ENCODE results near the gene OR2F2.

Gene OR2F2

GRCh38 chr7:143924851-143925250, 10.2 kb upstream of the OR2F2 start:
- no peaks in the 10 kb centered on the region for H3F3A ChIP-seq (ENCODE audit: insufficient read depth, low read length)
- H3K79me2 ChIP-seq (ENCODE audit: low read length), result no peaks in the 10 kb centered on the region
- H3K27ac ChIP-seq (ENCODE audit: low read length), result no peak overlapping the region
- TF ChIP-seq EZH2phosphoT487 (IDR thresholded peaks at IDR 0.05; ENCODE audit: low read length) (no peak), EZH2 (optimal IDR thresholded peaks at IDR 0.05; ENCODE audit: low read depth, low read length) (no peak), CTCF (IDR thresholded peaks at IDR 0.05; ENCODE audit: low read length) (no peak)
- H2AFZ ChIP-seq (ENCODE audit: low read length), result no peak overlapping the region
- no peak overlapping the region for H3K4me3 ChIP-seq (ENCODE audit: low read length)
- H3K4me1 ChIP-seq (ENCODE audit: low read length), result no peaks in the 10 kb centered on the region
- no peaks in the 10 kb centered on the region for H4K20me1 ChIP-seq (ENCODE audit: insufficient read depth, low read length)
- no peaks in the 10 kb centered on the region for H3K27me3 ChIP-seq (replicated peaks; ENCODE audit: insufficient read depth, low read length)
- H3K9ac ChIP-seq (ENCODE audit: low read length), result no peak overlapping the region
- DNase-seq, result no peak
- H3K36me3 ChIP-seq (replicated peaks; ENCODE audit: insufficient read depth, low read length), result no peaks in the 10 kb centered on the region
- no peak overlapping the region for H3K4me2 ChIP-seq (ENCODE audit: low read depth, low read length)
- no peaks in the 10 kb centered on the region for H3K9me2 ChIP-seq (replicated peaks; ENCODE audit: insufficient read depth, low read length)
- H3K9me3 ChIP-seq (replicated peaks; ENCODE audit: insufficient read depth, low read length), result no peaks in the 10 kb centered on the region

GRCh38 chr7:143929224-143929920, 5.7 kb upstream of the OR2F2 start:
- TF ChIP-seq EZH2phosphoT487 (IDR thresholded peaks at IDR 0.05; ENCODE audit: low read length) (no peak), CTCF (IDR thresholded peaks at IDR 0.05; ENCODE audit: low read length) (no peak)
- Histone ChIP-seq H3K4me3 (ENCODE audit: low read length) (no peak overlapping the region), H3K27ac (ENCODE audit: low read length) (no peak overlapping the region), H3K79me2 (ENCODE audit: low read length) (no peaks in the 10 kb centered on the region), H3K4me1 (ENCODE audit: low read length) (no peaks in the 10 kb centered on the region), H2AFZ (ENCODE audit: low read length) (no peak overlapping the region), H3K36me3 (replicated peaks; ENCODE audit: insufficient read depth, low read length) (no peaks in the 10 kb centered on the region), H3K9ac (ENCODE audit: low read length) (no peak overlapping the region), H3F3A (ENCODE audit: insufficient read depth, low read length) (no peaks in the 10 kb centered on the region), H4K20me1 (ENCODE audit: insufficient read depth, low read length) (no peaks in the 10 kb centered on the region), H3K4me2 (ENCODE audit: low read depth, low read length) (no peak overlapping the region), H3K9me2 (replicated peaks; ENCODE audit: insufficient read depth, low read length) (no peaks in the 10 kb centered on the region), H3K27me3 (replicated peaks; ENCODE audit: insufficient read depth, low read length) (no peaks in the 10 kb centered on the region), H3K9me3 (replicated peaks; ENCODE audit: insufficient read depth, low read length) (no peaks in the 10 kb centered on the region)
- no peak for DNase-seq

GRCh38 chr7:143931739-143932138, 3.3 kb upstream of the OR2F2 start:
- Histone ChIP-seq H3K9ac (ENCODE audit: low read length) (no peak overlapping the region), H3K4me1 (ENCODE audit: low read length) (no peaks in the 10 kb centered on the region), H3K9me3 (replicated peaks; ENCODE audit: insufficient read depth, low read length) (no peaks in the 10 kb centered on the region), H3K9me2 (replicated peaks; ENCODE audit: insufficient read depth, low read length) (no peaks in the 10 kb centered on the region), H3K4me2 (ENCODE audit: low read depth, low read length) (no peak overlapping the region), H2AFZ (ENCODE audit: low read length) (no peak overlapping the region), H3K27me3 (replicated peaks; ENCODE audit: insufficient read depth, low read length) (no peaks in the 10 kb centered on the region), H3K36me3 (replicated peaks; ENCODE audit: insufficient read depth, low read length) (no peaks in the 10 kb centered on the region), H4K20me1 (ENCODE audit: insufficient read depth, low read length) (no peaks in the 10 kb centered on the region), H3K79me2 (ENCODE audit: low read length) (no peaks in the 10 kb centered on the region), H3K4me3 (ENCODE audit: low read length) (no peak overlapping the region), H3F3A (ENCODE audit: insufficient read depth, low read length) (no peaks in the 10 kb centered on the region), H3K27ac (ENCODE audit: low read length) (no peak overlapping the region)
- TF ChIP-seq EZH2 (optimal IDR thresholded peaks at IDR 0.05; ENCODE audit: low read depth, low read length), result no peak
- peak; percentile 39 for DNase-seq

Data from MM.1S (cell line).